Ovary (tissue), 3 donors: ENCODE measurements around the gene VDR.

Experiments
- EP300 ChIP-seq: sonication (generic); formaldehyde crosslinking; IDR thresholded peaks from one replicate; pipeline ENCODE4 v1.6.1; 2017; ENCODE audit warnings: antibody characterized with exemption
- POLR2A ChIP-seq: fragments of 450-650 bp; IDR thresholded peaks from one replicate; pipeline ENCODE4 v1.6.1; 2017; ENCODE audit warnings: antibody characterized with exemption, mild to moderate bottlenecking, moderate library complexity
- TF ChIP-seq, protein P1 (sequence below), 3 donors: fragments of 450-650 bp in 2 of 3; fragments of 200-600 bp in 1 of 3; IDR thresholded peaks; one replicate each; pipeline versions ENCODE4 v1.5.1 to v1.8.0; 2016 to 2022; ENCODE audit warnings: antibody characterized with exemption in 3 of 3, mild to moderate bottlenecking in 1 of 3
- donor health status: DM: no; HTN: no; CAD: no.

DNA sequence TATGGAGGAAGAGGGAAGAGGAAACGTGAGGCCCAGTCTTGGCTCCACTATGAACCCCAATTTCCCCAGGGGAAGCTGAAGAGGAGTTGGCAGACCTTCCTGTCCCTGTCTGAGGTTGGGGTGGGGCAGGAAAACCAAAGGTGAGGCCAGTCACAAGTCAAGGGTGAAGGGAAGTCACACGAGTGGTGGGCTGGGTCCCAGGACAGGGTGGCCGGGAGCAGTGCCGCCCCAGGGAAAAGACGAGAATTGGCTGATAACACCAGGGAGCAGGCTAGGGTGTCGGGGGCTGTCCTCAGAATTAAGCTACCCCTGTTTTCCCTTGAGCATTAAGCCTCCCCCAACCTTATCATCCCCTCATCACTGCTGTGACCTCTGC is 3.1 kb downstream of the VDR start:
- no peak for TF ChIP-seq EP300
- TF ChIP-seq, protein P1, sequence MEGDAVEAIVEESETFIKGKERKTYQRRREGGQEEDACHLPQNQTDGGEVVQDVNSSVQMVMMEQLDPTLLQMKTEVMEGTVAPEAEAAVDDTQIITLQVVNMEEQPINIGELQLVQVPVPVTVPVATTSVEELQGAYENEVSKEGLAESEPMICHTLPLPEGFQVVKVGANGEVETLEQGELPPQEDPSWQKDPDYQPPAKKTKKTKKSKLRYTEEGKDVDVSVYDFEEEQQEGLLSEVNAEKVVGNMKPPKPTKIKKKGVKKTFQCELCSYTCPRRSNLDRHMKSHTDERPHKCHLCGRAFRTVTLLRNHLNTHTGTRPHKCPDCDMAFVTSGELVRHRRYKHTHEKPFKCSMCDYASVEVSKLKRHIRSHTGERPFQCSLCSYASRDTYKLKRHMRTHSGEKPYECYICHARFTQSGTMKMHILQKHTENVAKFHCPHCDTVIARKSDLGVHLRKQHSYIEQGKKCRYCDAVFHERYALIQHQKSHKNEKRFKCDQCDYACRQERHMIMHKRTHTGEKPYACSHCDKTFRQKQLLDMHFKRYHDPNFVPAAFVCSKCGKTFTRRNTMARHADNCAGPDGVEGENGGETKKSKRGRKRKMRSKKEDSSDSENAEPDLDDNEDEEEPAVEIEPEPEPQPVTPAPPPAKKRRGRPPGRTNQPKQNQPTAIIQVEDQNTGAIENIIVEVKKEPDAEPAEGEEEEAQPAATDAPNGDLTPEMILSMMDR (IDR thresholded peaks at IDR 0.05): no peak
- no peak for TF ChIP-seq POLR2A
